Naive thymus-derived CD4-positive, alpha-beta T cell (primary cell): ENCODE data around the gene REXO1. TPM values are rescaled to one million over a fixed set of nuclear protein-coding genes. Genes with fewer than 3 reads are reported as not detected.

Experiments used
- ATAC-seq: fragments of 150-1000 bp; cut with Tn5 transposase; 2 replicates; pipeline ENCODE4 v1.10.0; 2021; ENCODE audit warnings: mild to moderate bottlenecking, moderate library complexity
- CTCF ChIA-PET: fragments of 350-600 bp; sonication (Branson Sonifier 250); formaldehyde crosslinking; loops from one replicate; lab custom pipeline; 2021; ENCODE audit warnings: antibody characterized with exemption; lab: Charles Lee
- POLR2A ChIA-PET: fragments of 350-600 bp; sonication (Branson Sonifier 250); formaldehyde crosslinking; loops from one replicate; lab custom pipeline; 2021; ENCODE audit warnings: antibody characterized with exemption, inconsistent platforms; lab: Charles Lee
- DNase-seq, 9 donors: peaks; one replicate each; pipeline versions ENCODE4 v3.0.0 to v3.0.0-alpha.2; 2020 to 2022; ENCODE audit warnings: mixed read lengths in 1 of 9
- H3K27ac ChIP-seq: one replicate; pipeline ENCODE4 v1.7.0; 2013; ENCODE audit warnings: mild to moderate bottlenecking, low read depth, low read length, moderate library complexity
- H3K27me3 ChIP-seq, 2 donors: one replicate each; pipeline ENCODE4 v1.7.0; 2013; ENCODE audit warnings: low read length in 2 of 2, mild to moderate bottlenecking in 2 of 2, moderate library complexity in 2 of 2; ENCODE audit not compliant: control insufficient read depth in 2 of 2, insufficient read depth in 2 of 2
- H3K36me3 ChIP-seq, 3 experiments: 1 replicate in 2 of 3; 2 replicates in 1 of 3; pipeline ENCODE4 v1.7.0; 2013; ENCODE audit warnings: low read length in 3 of 3, mild to moderate bottlenecking in 3 of 3, moderate library complexity in 1 of 3; ENCODE audit not compliant: insufficient read depth in 3 of 3, control insufficient read depth in 2 of 3
- H3K4me1 ChIP-seq, 2 donors: one replicate each; pipeline ENCODE4 v1.7.0; 2013; ENCODE audit warnings: low read length in 2 of 2, mild to moderate bottlenecking in 2 of 2, moderate library complexity in 1 of 2; ENCODE audit not compliant: control insufficient read depth in 2 of 2, insufficient read depth in 2 of 2
- H3K4me3 ChIP-seq: 2 replicates; pipeline ENCODE4 v1.7.0; 2013; ENCODE audit warnings: mild to moderate bottlenecking, low read length
- H3K9me3 ChIP-seq, 3 experiments: 1 replicate in 2 of 3; 2 replicates in 1 of 3; pipeline ENCODE4 v1.7.0; 2013; ENCODE audit warnings: low read length in 3 of 3; ENCODE audit not compliant: control insufficient read depth in 2 of 3
- H3K27ac Mint-ChIP-seq, 9 donors: one replicate each; pipeline ENCODE4 v1.8.0; 2020 to 2022; ENCODE audit warnings: mixed read lengths in 9 of 9, mild to moderate bottlenecking in 8 of 9, moderate library complexity in 5 of 9, inconsistent platforms in 2 of 9
- H3K27me3 Mint-ChIP-seq, 5 donors: one replicate each; pipeline ENCODE4 v1.8.0; 2021 to 2022; ENCODE audit warnings: mixed read lengths in 5 of 5, mild to moderate bottlenecking in 1 of 5
- H3K36me3 Mint-ChIP-seq, 5 donors: one replicate each; pipeline ENCODE4 v1.8.0; 2020 to 2022; ENCODE audit warnings: mixed read lengths in 5 of 5, mild to moderate bottlenecking in 3 of 5, inconsistent platforms in 1 of 5
- H3K4me1 Mint-ChIP-seq, 7 donors: one replicate each; pipeline ENCODE4 v1.8.0; 2020 to 2022; ENCODE audit warnings: mixed read lengths in 7 of 7, mild to moderate bottlenecking in 3 of 7, inconsistent platforms in 1 of 7
- H3K4me3 Mint-ChIP-seq, 10 donors: one replicate each; pipeline ENCODE4 v1.8.0; 2020 to 2022; ENCODE audit warnings: mild to moderate bottlenecking in 10 of 10, mixed read lengths in 10 of 10, moderate library complexity in 6 of 10, inconsistent platforms in 2 of 10
- H3K9me3 Mint-ChIP-seq, 11 donors: one replicate each; pipeline ENCODE4 v1.8.0; 2020 to 2022; ENCODE audit warnings: mixed read lengths in 11 of 11, mild to moderate bottlenecking in 4 of 11, inconsistent platforms in 1 of 11, moderate library complexity in 1 of 11
- intact Hi-C, 2 donors: fragments of 100-400 bp; cut with micrococcal nuclease; formaldehyde crosslinking; loops; one replicate each; pipeline ENCODE4 v1.15.1; 2023
- polyA plus RNA-seq, 2 donors: library from polyadenylated mRNA; unstranded; fragments of 300-500 nt; fragmentation: Illumina TruSeq; gene quantifications; one replicate each; pipeline ENCODE4 v1.2.3, GENCODE V29; 2021
- total RNA-seq, 6 experiments: library from RNA in 5 of 6; stranded (reverse) in 5 of 6; gene quantifications; 1 replicate in 5 of 6; 2 replicates in 1 of 6; pipeline ENCODE4 v1.2.3 and lab custom pipeline; 2021 to 2026

The REXO1 gene
- total and polyA plus RNA-seq, 7 experiments from 2014 or later: 5.4 to 92.6 (median 56.7) TPM

- H3K9me3 ChIP-seq: no peaks in the 10 kb centered on the region
- peaks cover 0 to 5% (median 0%) of the 10 kb centered on the region in 5 donors for H3K36me3 Mint-ChIP-seq
- no peak for ATAC-seq
- peaks cover 0 to 4% (median 0%) of the 10 kb centered on the region in 7 donors for H3K4me1 Mint-ChIP-seq
- no peak for DNase-seq
- no peak overlapping the region for H3K4me3 Mint-ChIP-seq
- intact Hi-C loops: no loop called here
- no peak overlapping the region for H3K27ac ChIP-seq
- peaks cover 0 to 1% (median 0%) of the 10 kb centered on the region in 11 donors for H3K9me3 Mint-ChIP-seq
- ChIA-PET CTCF (interaction anchor here (0.7 kb wide), 1 partner anchor 29 kb away, joined by 3 read pairs; no protein-coding TSS in a partner anchor), POLR2A (no interaction called here)
- no peak overlapping the region for H3K4me3 ChIP-seq
- no peaks in the 10 kb centered on the region for H3K27me3 ChIP-seq
- H3K4me1 ChIP-seq: peaks cover 0 to 3% of the 10 kb centered on the region in 2 donors
- peaks cover 0 to 10% (median 5%) of the 10 kb centered on the region in 5 donors for H3K27me3 Mint-ChIP-seq
- H3K36me3 ChIP-seq: no peaks in the 10 kb centered on the region
- no peak overlapping the region for H3K27ac Mint-ChIP-seq
Observed at GRCh38 chr19:1796395-1797142, 51.7 kb downstream of the REXO1 start.

GRCh38 chr19:1794424-1795172, 53.7 kb downstream of the REXO1 start:
- Histone ChIP-seq H3K27ac (no peak overlapping the region), H3K36me3 (no peaks in the 10 kb centered on the region), H3K27me3 (no peaks in the 10 kb centered on the region), H3K9me3 (no peaks in the 10 kb centered on the region), H3K4me3 (no peak overlapping the region), H3K4me1 (peaks cover 0 to 3% of the 10 kb centered on the region in 2 donors)
- Mint-ChIP-seq H3K4me1 (peaks cover 0 to 4% (median 0%) of the 10 kb centered on the region in 7 donors), H3K36me3 (no peaks in the 10 kb centered on the region), H3K4me3 (peak overlapping the region in 1 of 10 donors; percentile 31), H3K27ac (no peak overlapping the region), H3K27me3 (peaks cover 5 to 10% (median 5%) of the 10 kb centered on the region in 5 donors), H3K9me3 (peaks cover 0 to 1% (median 0%) of the 10 kb centered on the region in 11 donors)
- DNase-seq (no peak), ATAC-seq (no peak)
- POLR2A ChIA-PET: no interaction called here
- CTCF ChIA-PET: interaction anchor here (0.6 to 0.9 kb wide), 2 partner anchors 19 to 52 kb away, joined by 3 to 6 read pairs; no protein-coding TSS in a partner anchor
- intact Hi-C loops: loop anchor here in 1 of 2 donors (1.0 kb wide), 1 partner anchor 248 kb away; no protein-coding TSS in a partner anchor

DNA sequence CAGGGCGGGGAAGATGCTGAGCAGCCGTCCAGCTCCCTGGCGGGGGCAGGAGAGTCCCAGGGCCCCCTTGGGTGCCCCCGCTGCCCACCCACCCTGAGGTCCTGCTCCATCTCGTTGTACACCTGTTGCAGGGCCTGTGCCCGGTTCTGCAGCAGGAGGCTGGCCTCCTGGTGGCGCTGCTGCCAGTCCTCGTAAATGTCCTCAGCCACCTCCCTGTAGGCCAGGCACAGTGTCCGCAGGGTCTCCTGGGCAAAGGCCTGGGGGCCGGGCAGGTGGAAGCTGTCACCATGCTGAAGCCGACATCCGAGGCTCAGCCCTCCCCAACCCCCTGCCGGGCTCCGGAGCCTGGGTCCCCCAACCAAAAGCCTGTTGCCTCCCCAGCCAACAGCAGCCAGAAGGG, 56.4 kb downstream of the REXO1 start:
- intact Hi-C loops: no loop called here
- no peak overlapping the region for H3K4me3 Mint-ChIP-seq
- no peak overlapping the region for H3K27ac Mint-ChIP-seq

GRCh38 chr19:1790054-1790792, 58.1 kb downstream of the REXO1 start:
- no peaks in the 10 kb centered on the region for H3K36me3 ChIP-seq
- H3K27me3 ChIP-seq: no peaks in the 10 kb centered on the region
- no peaks in the 10 kb centered on the region for H3K9me3 ChIP-seq
- POLR2A ChIA-PET: no interaction called here
- intact Hi-C loops: no loop called here
- peaks cover 4 to 12% (median 5%) of the 10 kb centered on the region in 5 donors for H3K27me3 Mint-ChIP-seq
- no peak for ATAC-seq
- CTCF ChIA-PET: no interaction called here
- no peak for DNase-seq
- H3K9me3 Mint-ChIP-seq: no peaks in the 10 kb centered on the region
- no peak overlapping the region for H3K4me3 Mint-ChIP-seq
- peaks cover 0 to 2% (median 0%) of the 10 kb centered on the region in 7 donors for H3K4me1 Mint-ChIP-seq
- H3K27ac Mint-ChIP-seq: no peak overlapping the region
- no peaks in the 10 kb centered on the region for H3K36me3 Mint-ChIP-seq
- no peak overlapping the region for H3K4me3 ChIP-seq
- H3K4me1 ChIP-seq: no peaks in the 10 kb centered on the region
- no peak overlapping the region for H3K27ac ChIP-seq

More for the DNA sequence above, 56.4 kb downstream of the REXO1 start:
- no peak overlapping the region for H3K4me3 ChIP-seq
- ChIA-PET POLR2A (no interaction called here), CTCF (interaction anchor here (0.9 kb wide), 1 partner anchor 25 kb away, joined by 3 read pairs; no protein-coding TSS in a partner anchor)
- no peaks in the 10 kb centered on the region for H3K9me3 ChIP-seq
- no peaks in the 10 kb centered on the region for H3K36me3 ChIP-seq
- Mint-ChIP-seq H3K36me3 (no peaks in the 10 kb centered on the region), H3K4me1 (peaks cover 0 to 4% (median 0%) of the 10 kb centered on the region in 7 donors), H3K27me3 (peaks cover 5 to 10% (median 5%) of the 10 kb centered on the region in 5 donors), H3K9me3 (peaks cover 0 to 1% (median 0%) of the 10 kb centered on the region in 11 donors)
- DNase-seq: no peak
- H3K27ac ChIP-seq: no peak overlapping the region
- H3K4me1 ChIP-seq: peaks cover 0 to 3% of the 10 kb centered on the region in 2 donors
- no peaks in the 10 kb centered on the region for H3K27me3 ChIP-seq
- no peak for ATAC-seq

DNA sequence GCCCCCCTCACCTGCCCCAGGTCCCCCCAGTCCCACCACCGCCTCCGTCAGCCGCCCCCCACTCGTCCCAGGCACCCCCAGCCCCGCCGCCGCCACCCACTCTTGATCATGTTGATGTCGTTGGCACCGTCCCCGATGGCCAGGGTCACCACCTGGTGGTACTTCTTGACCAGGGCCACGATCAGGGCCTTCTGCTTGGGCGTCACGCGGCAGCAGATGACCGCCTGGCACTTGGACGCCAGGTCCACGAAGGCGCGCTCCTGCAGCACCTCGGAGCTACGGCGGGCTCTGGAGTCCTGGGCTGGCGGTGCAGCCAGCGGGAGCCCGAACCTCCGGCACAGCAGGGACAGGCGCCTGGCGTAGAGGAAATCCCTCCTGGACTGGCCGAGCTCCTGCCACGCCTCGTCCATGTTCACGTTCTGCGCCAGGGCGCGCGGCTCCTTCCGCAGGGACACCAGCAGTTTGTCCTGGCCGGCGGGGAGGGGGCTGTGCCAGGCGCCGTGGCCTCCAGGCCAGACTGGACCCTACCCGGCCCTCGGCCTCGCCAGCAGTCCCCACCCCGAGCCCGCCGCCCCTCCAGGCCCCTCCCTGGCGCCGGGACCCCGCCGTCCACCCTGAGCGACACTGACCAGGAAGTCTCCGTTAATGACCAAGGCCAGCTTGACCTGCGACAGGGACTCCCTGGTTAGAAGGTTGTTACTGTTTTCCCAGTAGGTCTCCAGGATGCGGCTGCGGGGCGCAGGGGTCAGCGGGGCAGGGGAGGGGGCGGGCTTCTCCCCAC, 58.8 kb downstream of the REXO1 start:
- no peak overlapping the region for H3K27ac Mint-ChIP-seq

More for the DNA sequence above, 58.8 kb downstream of the REXO1 start:
- peak overlapping the region in 2 of 10 donors; percentile 5 to 34 for H3K4me3 Mint-ChIP-seq
- ChIA-PET CTCF (interaction anchor here (0.6 kb wide), 1 partner anchor 11 kb away, joined by 4 read pairs; no protein-coding TSS in a partner anchor), POLR2A (no interaction called here)
- H3K4me1 Mint-ChIP-seq: peaks cover 0 to 2% (median 0%) of the 10 kb centered on the region in 7 donors
- Histone ChIP-seq H3K4me3 (no peak overlapping the region), H3K36me3 (no peaks in the 10 kb centered on the region), H3K4me1 (no peaks in the 10 kb centered on the region), H3K27me3 (no peaks in the 10 kb centered on the region), H3K27ac (no peak overlapping the region), H3K9me3 (no peaks in the 10 kb centered on the region)
- intact Hi-C loops: loop anchor here (2.0 kb wide), 2 partner anchors 23 to 37 kb away; partner anchors contain the start of gene ATP8B3 (in 2 of the 2)
- H3K36me3 Mint-ChIP-seq: no peaks in the 10 kb centered on the region
- no peak for ATAC-seq
- H3K9me3 Mint-ChIP-seq: no peaks in the 10 kb centered on the region
- H3K27me3 Mint-ChIP-seq: peaks cover 4 to 15% (median 5%) of the 10 kb centered on the region in 5 donors
- no peak for DNase-seq
